Activated gamma-delta T cell treated with Interleukin-2 at 50 U/mL for 16 hours (primary cell): ENCODE data around the gene OR8U1.
"Not testable (repeated sequence)": the region's sequence is repeated elsewhere in the genome, so short reads cannot be mapped to it uniquely, and the experiment has no call there.

Experiments
- DNase-seq: peaks from one replicate; pipeline ENCODE4 v3.0.0-alpha.2; 2020

OR8U1 gene

DNA sequence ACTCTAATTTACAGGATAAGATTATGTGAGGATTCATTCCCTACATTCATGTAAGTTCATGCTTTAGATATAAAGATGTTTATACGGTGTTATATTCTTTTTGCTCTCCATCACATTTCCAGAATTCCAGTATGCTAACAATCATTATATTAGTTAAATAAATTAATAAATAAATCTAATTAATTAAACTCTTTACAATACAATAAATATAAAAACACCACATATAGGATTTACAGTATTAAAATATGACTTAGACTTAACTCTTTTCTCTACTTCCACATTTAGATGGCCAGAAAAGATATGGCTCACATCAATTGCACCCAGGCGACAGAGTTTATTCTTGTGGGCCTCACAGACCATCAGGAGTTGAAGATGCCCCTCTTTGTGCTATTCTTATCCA is at the start of gene OR8U1:
Gene OR8U1 (plus strand): TSS at position 301 of the 400 bp plus-strand sequence. CDS start 0 bp downstream, at position 301.
- no peak for DNase-seq

DNA sequence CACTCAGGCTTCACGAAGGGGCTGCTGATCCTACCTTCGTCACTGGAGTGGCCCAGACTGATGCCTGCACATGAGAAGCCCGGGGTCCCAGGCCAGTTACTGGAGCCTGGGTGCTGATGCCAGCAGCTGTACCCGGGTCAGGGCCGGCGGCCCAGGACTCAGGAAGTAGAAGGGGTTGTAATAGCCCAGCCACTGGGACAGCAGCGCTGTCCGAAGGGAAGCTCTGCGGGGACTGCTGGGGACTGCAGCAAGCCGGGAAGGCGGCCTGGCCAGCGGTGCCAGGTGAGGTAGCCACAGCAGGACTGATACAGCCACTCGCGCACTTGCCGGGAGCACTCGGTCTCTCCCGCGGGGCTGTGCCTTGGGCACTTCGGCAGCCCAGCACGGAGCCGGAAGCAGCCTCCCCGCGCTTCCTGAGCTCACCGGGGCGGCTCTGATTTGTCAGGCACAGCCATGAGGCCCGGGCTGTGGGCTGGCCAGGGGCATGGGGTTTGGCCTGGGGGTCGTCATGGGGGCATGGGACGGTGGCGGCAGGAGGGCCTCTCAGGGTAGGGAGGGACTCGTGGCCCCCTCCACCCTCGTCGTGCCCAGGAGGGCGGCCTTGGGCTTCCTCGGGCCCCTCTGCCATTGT is 43.4 kb upstream of the OR8U1 start:
- no peak for DNase-seq

DNA sequence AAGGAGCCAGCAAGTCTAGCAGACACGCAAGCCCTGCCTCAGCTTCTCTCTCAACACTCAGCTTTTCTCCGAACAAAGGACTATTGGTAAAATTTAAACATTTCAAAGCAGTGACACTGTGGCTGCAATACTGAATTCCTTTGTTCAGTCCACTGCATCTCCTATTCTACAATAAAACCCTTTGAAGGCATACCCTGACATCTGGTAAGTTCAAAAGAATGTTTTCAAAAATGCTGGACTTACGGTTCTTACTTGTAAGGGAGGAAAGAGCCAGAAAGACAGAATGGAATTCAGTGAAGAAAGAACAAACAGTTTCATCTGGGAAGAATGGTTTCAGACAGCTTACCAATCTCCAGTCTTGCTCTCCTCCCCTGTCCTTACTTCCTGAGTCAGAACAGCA is 42.3 kb upstream of the OR8U1 start:
- no peak for DNase-seq

DNA sequence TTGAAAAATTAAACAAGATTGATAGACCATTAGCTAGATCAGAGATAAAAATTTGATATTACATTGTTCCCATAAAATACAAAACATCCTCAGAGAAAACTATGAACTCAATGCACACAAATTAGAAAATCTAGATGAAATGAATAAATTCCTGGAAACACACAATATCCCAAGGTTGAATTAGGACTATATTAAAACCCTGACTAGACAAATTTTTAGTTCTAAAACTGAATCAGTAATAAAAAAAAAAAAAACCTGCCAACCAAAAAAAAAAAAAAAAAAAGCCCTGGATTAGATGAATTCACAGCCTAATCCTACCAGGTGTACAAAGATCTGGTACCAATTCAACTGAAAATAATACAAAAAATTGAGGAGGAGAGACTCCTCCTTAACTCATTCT is 35.1 kb upstream of the OR8U1 start:
- no peak for DNase-seq

DNA sequence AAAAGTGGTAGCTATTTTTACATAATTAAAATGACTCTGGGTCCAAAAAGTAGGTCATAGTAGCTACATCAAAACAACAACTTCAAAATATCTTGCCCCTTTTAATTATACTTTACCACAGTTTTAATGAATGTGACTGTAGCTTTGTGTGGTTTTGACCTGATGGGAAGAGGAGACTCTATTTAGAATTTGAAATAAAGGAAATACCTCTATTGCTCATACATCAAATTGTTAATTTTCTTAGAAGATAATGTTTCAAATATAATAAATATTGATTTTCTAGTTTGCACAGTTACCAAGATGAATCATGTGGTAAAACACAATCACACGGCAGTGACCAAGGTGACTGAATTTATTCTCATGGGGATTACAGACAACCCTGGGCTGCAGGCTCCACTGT is 29.7 kb upstream of the OR8U1 start, which contains the start of gene OR8K1:
Gene OR8K1 (plus strand): TSS at position 301 of the 400 bp plus-strand sequence. CDS start 0 bp downstream, at position 301.
- DNase-seq = no peak

DNA sequence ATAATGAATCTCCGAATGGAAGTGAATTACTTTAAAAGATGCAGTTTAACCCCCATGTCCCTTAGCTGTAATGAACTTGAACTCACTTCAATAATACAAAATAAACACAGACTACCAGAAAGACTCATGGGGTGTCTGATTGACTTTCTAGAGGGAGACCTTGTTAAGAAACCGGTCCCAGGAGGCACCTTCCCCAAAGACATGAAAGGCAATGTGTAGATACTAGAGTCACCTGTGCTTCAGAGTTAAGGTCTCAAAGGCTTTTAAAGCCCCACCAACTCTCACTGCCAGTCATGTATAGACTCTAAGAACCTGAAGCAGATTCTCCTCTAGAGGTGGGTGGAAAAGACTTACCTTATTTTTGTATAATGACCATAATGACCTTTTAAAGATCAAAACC is 21.4 kb upstream of the OR8U1 start, which contains the start of gene OR8J1:
Gene OR8J1 (plus strand): TSS at position 301 of the 400 bp plus-strand sequence. CDS start 5,956 bp downstream, outside the sequence.
- no peak for DNase-seq

DNA sequence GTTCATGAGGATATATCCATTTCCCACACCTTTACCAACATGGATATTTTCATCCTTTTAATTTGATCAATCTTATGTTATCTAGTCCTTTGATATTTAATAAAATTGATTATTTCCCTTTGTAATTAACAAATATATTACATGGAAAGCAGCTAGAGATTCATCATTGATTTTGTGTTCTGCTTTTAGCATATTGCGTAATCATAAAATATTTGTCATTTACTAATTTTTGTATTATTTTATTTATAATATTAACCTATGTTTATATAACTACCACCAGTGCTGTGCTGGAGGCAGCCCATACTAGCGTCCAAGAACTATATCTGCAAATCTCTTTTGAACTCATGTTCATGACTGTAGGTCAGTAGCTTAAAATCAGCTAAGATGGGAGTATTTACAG is 4.7 kb downstream of the OR8U1 start:
- DNase-seq = no peak

DNA sequence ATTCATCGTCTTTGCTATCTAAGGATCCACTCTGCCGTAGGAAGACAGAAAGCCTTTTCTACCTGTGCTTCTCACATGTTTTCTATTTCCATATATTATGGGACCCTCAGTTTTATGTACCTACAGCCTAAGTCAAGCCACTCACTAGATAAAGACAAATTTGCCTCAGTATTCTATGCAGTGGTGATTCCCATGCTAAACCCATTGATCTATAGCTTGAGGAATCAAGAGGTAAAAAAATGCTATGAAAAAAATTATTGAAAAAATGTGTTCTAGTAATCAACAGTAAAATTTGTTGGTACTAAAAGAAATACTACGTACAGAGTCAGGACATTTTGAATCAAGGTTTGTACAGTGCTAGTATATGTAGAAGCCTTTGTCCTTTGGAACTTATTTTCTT is 19.0 kb downstream of the OR8U1 start:
- DNase-seq = no peak

DNA sequence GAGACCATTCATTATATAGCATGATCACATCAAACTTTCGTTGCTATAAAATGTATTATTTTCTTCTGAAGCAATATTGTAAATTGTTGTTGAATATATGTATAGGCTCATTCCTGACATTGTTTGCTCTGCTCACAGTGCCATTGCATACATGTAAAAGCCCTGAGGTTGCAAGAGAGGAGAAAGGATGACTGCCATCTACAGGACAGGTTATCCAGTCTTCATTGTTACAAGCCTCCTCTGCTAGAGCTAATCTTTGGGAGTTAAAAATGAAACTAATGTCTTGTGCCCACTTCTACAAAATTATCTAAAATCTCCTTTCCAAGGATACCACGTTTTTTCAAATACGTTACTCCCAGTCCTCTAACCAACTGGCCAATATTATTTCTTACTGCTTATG is 20.6 kb downstream of the OR8U1 start:
- no peak for DNase-seq

DNA sequence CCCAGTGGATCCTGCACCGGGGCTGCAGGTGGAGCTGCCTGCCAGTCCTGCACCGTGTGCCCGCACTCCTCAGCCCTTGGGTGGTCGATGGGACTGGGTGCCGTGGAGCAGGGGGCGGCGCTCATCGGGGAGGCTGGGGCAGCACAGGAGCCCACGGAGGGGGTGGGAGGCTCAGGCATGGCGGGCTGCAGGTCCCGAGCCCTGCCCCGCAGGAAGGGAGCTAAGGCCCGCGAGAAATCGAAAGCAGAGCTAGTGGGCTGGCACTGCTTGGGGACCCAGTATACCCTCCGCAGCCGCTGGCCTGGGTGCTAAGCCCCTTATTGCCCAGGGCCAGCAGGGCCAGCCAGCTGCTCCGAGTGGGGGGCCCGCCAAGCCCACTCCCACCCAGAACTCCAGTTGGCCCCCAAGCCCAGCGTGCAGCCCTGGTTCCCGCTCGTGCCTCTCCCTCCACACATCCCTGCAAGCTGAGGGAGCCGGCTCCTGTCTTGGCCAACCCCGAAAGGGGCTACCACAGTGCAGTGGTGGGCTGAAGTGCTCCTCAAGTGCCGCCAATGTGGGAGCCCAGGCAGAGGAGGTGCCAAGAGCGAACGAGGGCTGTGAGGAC is 26.5 kb downstream of the OR8U1 start:
- DNase-seq = not testable (repeated sequence)

DNA sequence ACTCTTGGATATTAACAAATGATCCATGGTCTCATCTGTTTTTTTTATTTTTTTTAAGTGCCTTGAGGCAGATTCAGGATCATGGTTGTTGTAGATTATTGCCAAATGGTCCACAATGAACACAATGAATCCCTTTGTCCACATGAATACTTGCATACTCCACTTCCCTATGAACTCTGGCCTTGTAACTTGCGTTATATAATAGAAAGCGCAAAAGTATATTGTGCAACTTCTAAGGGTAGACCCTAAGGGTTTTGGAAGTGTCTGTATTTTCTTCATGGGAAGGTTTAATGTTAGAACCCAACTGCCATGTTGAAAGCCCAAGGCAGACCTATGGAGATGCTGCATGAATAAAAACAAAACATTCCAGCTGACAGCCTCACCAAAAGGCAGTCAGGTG is 29.0 kb downstream of the OR8U1 start:
- DNase-seq = no peak

DNA sequence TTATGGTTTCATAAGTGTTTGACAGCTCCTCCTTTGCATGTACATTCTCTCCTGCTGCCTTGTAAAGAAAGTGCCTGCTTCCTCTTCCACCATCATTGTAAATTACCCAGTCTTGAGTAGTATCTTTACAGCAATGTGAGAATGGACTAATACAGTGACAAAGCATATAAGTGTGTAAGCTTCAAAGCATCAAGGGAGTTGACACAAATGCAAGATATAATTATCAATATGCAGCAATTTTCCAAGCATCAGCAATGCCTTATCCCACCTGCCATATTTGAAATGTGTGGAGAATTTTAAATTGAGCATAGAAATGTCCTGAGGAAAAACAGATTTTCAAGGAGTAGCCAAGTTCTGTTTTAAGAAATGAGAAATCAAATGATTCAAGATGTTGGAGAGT is 35.4 kb downstream of the OR8U1 start:
- DNase-seq = no peak

DNA sequence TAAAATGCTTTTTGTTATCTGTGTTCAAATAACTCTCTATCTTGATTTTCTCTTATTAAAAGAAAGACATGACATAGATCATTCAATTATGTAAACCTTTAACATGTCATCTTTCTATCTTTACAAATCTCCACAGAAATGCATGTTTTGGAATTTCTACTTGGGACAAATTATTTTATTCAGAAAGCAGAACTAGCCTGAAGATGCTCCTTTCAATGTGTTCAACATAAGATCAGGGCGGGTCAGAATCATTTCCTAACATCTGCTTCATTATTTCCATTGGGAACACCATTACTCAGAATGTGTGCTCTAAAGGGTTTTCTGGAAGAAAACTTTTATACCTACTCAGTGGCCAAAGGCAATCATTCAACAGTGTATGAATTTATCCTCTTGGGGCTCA is 37.0 kb downstream of the OR8U1 start, which contains the start of gene OR5AL1:
Gene OR5AL1 (plus strand): TSS at position 301 of the 400 bp plus-strand sequence.
- DNase-seq = no peak
